Measurements from ENCODE around the gene KIF26B.
A peak's percentile ranks its signal among the peaks of the same experiment; 100 is the strongest.

KIF26B gene

DNA sequence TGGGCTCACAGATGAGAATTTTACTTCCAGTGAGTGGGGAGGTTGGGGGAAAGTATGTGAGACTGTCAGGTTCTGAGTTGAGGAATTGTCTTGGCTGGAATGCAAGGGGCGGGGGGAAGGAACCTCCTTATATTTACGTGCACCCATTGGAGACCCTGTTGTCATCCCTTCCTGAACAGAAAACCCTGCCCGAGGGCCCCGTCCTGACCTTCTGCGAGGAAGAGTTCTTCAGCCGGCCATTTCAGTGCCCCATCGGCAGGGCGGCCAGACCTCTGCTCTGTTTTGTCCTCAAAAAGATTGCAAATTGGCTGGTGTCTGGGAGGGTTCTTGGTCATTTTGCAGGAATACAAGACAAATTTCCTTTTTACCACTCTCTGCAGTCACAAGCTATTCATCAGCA is 7.1 kb downstream of the KIF26B start:
- TF ChIP-seq ZNF70 (CRISPR knock-in tag; IDR thresholded peaks at IDR 0.05) = no peak
- no peak for ATAC-seq

DNA sequence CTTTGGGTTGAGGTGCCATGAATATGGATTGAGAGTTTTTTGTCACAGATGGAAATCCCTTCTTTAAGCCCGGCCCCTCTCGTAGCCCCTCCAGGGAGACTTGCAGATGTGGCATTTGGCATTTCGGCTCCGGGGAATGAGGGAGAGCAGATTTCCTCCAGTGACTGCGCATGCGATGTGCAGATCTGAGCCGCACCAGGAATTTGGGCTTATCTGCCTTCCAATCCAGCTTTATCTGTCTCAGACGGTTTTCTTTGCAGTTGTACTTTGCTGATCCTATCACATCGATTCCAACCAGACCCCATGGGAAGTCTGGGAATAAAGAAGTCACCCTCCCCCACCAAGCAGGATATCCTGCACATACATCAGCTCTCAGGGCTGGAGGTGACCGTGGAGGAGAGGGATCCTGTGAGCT is 11.7 kb downstream of the KIF26B start:
- ATAC-seq = peak; percentile 70
- TF ChIP-seq ARNTL (CRISPR knock-in tag; IDR thresholded peaks at IDR 0.05; ENCODE audit: borderline replicate concordance, low read depth) (no peak), TCF4 (CRISPR knock-in tag; IDR thresholded peaks at IDR 0.05; ENCODE audit: borderline replicate concordance) (peak; percentile 46; the same call in 1 of the 2 replicates)

DNA sequence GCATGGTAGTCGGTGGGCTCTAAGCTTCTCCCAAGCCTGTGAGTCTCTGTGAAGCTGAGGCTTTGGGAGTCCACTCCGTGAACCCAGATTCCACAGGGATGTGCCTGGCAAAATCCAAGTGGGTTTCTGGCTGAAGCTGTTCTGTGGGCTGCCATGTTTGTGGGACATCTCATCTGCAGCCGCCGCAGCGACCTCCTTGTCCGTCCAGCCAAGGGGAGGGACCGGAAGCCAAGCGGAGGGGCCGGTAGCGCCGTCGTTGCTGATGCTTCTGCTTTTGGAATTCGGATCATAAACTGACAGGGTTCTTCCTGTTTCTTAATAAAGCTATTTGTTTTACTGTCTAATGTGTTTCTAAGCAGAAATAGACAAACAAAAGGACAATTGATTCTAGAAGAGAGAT is 13.3 kb downstream of the KIF26B start:
- TF ChIP-seq BACH2 (CRISPR knock-in tag; IDR thresholded peaks at IDR 0.05; ENCODE audit: borderline replicate concordance) = no peak
- no peak for TF ChIP-seq CSDC2 (CRISPR knock-in tag; IDR thresholded peaks at IDR 0.05)
- TF ChIP-seq ARNTL (CRISPR knock-in tag; IDR thresholded peaks at IDR 0.05; ENCODE audit: borderline replicate concordance, low read depth) = no peak
- TF ChIP-seq POU6F1 (CRISPR knock-in tag; IDR thresholded peaks at IDR 0.05; ENCODE audit: borderline replicate concordance, low read depth) = no peak
- no peak for ATAC-seq

- TF ChIP-seq SNAI2 (CRISPR knock-in tag; IDR thresholded peaks at IDR 0.05) = no peak
- ATAC-seq = no peak
Measured at GRCh38 chr1:245168906-245169305, 14.1 kb downstream of the KIF26B start.

DNA sequence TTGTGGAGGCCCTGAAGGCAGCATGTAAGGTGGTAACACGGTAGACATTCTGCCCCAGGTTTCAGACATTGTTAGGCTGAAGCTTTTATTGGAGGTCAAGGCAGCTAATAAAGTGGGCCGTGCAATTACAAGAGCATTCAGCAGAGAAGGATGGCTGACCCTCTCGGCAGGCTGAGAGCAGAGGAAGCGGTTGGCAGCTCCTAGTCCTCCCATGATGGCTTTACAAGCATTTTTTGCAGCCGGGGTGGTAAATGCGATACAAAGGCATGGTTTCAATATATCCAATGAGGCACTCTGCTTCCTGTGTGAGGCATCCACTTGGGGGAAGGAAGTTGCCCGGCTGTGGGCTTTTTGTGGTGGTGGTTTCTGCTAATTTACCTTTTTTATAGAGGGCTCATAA is 14.6 kb downstream of the KIF26B start:
- TF ChIP-seq TCF4 (CRISPR knock-in tag; IDR thresholded peaks at IDR 0.05; ENCODE audit: borderline replicate concordance) (no peak), PPARA (CRISPR knock-in tag; IDR thresholded peaks at IDR 0.05; ENCODE audit: borderline replicate concordance) (no peak), ZNF70 (CRISPR knock-in tag; IDR thresholded peaks at IDR 0.05) (no peak), ZFP3 (CRISPR knock-in tag; IDR thresholded peaks at IDR 0.05) (no peak), CREB5 (CRISPR knock-in tag; IDR thresholded peaks at IDR 0.05; ENCODE audit: low read depth) (no peak)
- TF ChIP-seq, protein P1, sequence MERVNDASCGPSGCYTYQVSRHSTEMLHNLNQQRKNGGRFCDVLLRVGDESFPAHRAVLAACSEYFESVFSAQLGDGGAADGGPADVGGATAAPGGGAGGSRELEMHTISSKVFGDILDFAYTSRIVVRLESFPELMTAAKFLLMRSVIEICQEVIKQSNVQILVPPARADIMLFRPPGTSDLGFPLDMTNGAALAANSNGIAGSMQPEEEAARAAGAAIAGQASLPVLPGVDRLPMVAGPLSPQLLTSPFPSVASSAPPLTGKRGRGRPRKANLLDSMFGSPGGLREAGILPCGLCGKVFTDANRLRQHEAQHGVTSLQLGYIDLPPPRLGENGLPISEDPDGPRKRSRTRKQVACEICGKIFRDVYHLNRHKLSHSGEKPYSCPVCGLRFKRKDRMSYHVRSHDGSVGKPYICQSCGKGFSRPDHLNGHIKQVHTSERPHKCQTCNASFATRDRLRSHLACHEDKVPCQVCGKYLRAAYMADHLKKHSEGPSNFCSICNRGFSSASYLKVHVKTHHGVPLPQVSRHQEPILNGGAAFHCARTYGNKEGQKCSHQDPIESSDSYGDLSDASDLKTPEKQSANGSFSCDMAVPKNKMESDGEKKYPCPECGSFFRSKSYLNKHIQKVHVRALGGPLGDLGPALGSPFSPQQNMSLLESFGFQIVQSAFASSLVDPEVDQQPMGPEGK (CRISPR knock-in tag; IDR thresholded peaks at IDR 0.05; ENCODE audit: borderline replicate concordance) = no peak

DNA sequence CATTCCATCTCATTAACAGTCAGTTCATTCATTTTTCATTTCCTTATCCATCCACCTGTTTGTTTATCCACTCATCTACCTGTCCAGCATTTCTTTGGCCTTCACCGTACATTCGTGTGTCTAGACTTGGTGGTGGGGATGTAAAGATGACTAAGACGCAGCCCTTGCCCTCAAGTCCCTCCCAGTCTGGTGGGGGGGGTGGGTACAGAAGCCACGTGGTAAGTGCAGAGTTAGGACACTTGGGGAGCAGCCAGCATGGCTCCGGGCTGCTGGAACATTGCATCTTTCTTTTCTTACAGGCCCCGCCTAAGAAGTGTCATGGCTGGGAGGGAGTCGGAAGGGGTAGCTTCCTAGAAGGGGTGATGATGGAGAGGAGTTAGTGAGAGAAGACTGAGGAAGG is 17.2 kb downstream of the KIF26B start:
- no peak for ATAC-seq

More for the DNA sequence above, 14.6 kb downstream of the KIF26B start:
- ATAC-seq = no peak

DNA sequence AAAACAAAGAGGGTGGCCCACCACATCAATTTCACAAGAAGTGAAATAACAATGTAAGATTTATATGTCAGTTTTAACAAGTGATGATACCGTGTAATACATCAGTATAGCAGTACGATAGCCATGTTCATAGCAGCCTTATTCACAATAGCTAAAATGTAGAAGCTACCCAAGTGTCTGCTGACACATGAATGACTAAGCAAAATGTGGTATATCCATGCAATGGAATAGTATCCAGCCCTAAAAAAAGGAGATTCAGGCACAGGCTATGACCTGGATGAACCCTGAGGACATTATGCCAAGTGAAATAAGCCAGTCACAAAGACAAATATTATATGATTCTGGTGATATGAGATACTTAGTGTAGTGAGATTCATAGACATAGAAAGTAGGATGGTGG is 18.0 kb downstream of the KIF26B start:
- ATAC-seq = no peak
- TF ChIP-seq SNAI2 (CRISPR knock-in tag; IDR thresholded peaks at IDR 0.05) (no peak), GLIS3 (CRISPR knock-in tag; IDR thresholded peaks at IDR 0.05) (no peak), ZFP3 (CRISPR knock-in tag; IDR thresholded peaks at IDR 0.05) (no peak), PPARA (CRISPR knock-in tag; IDR thresholded peaks at IDR 0.05; ENCODE audit: borderline replicate concordance) (no peak), ZNF8 (CRISPR knock-in tag; IDR thresholded peaks at IDR 0.05) (peak; percentile 94)
- TF ChIP-seq, protein P2, sequence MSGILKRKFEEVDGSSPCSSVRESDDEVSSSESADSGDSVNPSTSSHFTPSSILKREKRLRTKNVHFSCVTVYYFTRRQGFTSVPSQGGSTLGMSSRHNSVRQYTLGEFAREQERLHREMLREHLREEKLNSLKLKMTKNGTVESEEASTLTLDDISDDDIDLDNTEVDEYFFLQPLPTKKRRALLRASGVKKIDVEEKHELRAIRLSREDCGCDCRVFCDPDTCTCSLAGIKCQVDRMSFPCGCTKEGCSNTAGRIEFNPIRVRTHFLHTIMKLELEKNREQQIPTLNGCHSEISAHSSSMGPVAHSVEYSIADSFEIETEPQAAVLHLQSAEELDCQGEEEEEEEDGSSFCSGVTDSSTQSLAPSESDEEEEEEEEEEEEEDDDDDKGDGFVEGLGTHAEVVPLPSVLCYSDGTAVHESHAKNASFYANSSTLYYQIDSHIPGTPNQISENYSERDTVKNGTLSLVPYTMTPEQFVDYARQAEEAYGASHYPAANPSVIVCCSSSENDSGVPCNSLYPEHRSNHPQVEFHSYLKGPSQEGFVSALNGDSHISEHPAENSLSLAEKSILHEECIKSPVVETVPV (CRISPR knock-in tag; IDR thresholded peaks at IDR 0.05) = no peak

More for the DNA sequence above, 17.2 kb downstream of the KIF26B start:
- TF ChIP-seq ZNF565 (CRISPR knock-in tag; conservative IDR thresholded peaks at IDR 0.05; ENCODE audit: low read depth) (no peak), ZFP3 (CRISPR knock-in tag; IDR thresholded peaks at IDR 0.05) (no peak)
- TF ChIP-seq, protein P1 (CRISPR knock-in tag; IDR thresholded peaks at IDR 0.05; ENCODE audit: borderline replicate concordance) = no peak

All from SK-N-SH treated with all-trans-retinoic acid at 6 μM for 48 hours (cell line).